HG03175 (cell line): ENCODE measurements around the gene ZNF280A.
A peak's percentile ranks its signal among the peaks of the same experiment; 100 is the strongest.
"Not testable (repeated sequence)": the region's sequence is repeated elsewhere in the genome, so short reads cannot be mapped to it uniquely, and the experiment has no call there.

ENCODE experiments used
- ATAC-seq: cut with Tn5 transposase; IDR thresholded peaks from one replicate; pipeline ENCODE4 v1.9.1; 2021; ENCODE audit warnings: mild to moderate bottlenecking, moderate library complexity; ENCODE audit not compliant: unreplicated experiment

Gene ZNF280A

DNA sequence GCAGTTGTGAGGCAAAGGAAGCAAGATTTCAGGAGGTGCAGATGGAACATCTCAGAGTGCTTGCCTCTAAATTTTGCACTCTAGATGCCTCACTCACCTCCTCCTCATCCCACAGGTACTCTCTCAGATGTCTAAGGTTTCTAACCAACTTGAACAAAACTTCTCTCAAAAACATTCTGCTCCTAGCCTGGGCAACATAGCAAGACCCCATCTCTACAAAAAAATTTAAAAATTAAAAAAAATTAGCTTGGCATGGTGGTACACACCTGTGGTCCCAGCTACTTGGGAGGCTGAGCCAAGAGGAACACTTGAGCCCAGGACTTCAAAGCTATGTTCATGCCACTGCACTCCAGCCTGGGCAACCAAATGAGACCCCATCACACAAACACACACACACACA lies 4.2 kb downstream of the ZNF280A start:
- no peak for ATAC-seq

DNA sequence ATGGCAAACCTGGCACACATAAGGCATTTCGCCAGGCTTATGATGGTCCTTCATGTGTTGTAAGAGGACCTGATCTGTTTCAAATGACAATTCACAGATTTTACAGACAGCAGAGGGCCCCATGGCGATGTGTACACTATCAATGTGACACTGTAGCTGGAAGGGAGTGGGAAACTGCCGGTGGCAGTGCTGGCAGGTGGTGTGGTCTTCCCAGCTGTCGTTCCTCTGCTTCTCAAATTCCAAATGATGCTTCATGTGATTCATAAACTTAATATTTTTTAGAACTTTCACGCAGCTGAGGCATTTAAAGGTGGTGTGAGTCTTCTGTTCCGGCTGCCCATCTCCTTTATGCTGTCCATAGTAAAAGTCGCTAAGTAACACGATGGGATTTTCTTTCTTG lies 5.6 kb downstream of the ZNF280A start:
- ATAC-seq: not testable (repeated sequence)

GRCh38 chr22:22513619-22514018 lies 6.5 kb downstream of the ZNF280A start:
- ATAC-seq: no peak

- ATAC-seq: no peak
Measured at GRCh38 chr22:22512951-22513350, 7.1 kb downstream of the ZNF280A start.

- ATAC-seq: not testable (repeated sequence)
Measured at GRCh38 chr22:22510833-22511232, 9.2 kb downstream of the ZNF280A start.

DNA sequence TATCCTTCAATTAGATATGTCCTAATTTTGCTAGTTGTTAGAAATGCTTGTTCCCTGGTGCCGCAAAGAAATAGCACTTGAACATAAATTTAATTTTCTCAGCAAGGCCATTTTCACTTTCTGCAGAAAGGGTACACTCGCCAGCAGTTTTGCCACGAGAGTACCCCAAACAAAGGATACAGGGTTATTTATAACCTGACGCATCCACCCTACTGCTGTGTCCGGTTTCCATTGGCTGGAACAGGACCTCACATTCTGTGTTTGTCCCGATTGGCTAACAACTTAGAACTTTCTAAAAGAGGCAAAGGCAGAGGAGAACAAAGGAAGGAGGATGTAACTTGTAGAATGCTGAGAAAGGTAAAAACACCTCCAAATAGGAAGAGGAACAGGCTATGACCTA lies 10.2 kb downstream of the ZNF280A start:
- ATAC-seq: not testable (repeated sequence)

GRCh38 chr22:22508274-22509176 lies 11.5 kb downstream of the ZNF280A start, which contains the start of gene ZNF280B:
Gene ZNF280B, minus strand, starts transcription at chr22:22508742. Its CDS starts 19,344 bp downstream, at chr22:22489398.
- peak; percentile 92 for ATAC-seq

DNA sequence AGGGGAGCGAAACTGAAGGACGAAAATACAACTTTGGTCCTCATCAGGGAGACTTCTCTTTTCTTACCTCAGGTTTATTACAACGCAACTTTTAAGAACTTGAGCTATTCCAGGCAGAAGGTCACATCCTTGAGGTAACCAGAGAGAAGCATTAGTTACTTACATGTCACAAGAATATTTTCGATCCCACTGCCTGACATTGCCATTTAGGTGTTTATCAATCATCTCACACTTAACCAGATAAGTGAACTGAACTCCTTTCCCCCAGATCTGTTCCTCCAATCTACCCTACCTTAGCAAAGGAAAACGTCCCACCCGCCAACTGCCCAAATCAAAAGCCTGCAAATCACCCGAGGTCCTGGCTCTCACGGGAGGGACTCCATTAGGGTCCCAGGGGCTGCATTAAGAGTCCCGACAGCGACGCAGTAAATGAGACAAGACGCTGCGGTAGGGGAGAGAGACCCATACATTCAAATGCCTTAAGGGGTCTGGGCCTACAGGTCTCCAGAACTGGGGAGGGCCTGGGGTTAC lies 12.3 kb downstream of the ZNF280A start:
- no peak for ATAC-seq

DNA sequence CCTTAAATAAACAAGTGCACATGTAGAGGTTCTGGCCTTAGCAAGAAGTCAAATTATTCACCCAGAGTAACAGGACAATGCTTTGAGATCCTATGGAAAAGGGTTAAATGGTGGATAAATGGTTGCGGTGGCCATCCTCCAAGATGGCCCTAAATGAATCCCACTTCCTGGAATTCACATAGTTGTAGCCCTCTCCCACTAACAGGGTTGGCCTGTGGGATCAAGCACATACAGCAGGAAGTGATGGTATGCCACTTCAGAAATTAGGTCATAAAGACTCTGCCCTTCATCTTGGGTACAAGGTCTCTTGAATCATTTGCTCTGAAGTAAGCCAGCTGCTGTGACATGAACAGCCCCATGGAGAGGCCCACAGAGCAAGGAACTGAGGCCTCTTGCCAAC lies 13.3 kb downstream of the ZNF280A start:
- ATAC-seq: no peak

DNA sequence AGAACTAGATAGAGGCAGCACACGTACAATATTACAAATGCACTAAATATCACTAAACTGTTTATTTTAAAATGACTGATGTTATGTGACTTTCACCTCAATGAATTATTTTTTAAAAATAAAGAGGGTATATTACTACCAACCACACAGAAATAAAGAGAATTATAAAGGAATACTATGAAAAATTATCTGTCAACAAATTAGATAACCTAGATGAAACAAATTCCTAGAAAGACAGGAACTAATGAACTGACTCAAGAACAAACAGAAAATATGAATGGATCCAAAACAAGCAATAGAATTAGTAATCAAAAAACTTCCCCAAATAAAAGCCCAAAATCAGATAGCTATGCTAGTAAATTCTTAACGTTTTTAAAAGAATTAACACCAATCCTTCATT lies 21.8 kb downstream of the ZNF280A start:
- ATAC-seq: no peak

DNA sequence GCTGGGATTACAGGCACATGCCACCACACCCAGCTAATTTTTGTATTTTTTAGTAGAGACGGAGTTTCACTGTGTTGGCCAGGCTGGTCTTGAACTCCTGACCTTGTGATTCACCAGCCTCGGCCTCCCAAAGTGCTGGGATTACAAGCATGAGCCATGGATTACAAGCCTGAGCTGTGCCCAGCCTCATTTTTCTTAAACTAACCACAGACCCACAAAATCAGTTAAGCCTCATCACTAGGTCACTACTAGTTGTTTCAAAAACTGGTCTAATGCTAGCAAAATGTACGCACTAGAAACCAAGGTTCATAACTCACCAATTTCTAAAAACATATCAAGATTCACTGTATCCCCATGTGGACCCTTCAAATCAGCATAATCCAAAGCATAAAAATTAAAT lies 28.5 kb downstream of the ZNF280A start:
- ATAC-seq: not testable (repeated sequence)

DNA sequence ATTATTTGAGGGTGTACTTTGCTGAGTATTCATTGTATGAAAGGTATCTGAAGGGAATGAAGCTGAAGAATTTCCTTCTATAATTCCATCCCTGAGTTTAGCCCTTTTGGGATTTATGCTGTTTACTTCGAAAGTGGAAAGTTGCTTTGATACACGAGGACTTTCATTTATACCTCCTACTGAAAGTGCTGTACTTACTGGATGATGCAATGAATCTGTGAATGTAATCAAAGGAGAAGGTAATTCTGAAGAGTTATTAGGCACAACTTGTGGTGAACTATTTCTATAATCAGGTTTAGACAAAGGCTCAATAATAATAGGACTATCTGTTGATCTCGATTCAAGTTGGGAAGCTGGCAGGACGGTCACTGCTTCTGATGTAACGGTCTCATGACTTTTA lies 31.3 kb downstream of the ZNF280A start:
- no peak for ATAC-seq

GRCh38 chr22:22487869-22488597 lies 32.0 kb downstream of the ZNF280A start:
- ATAC-seq: no peak

GRCh38 chr22:22487059-22487458 lies 33.0 kb downstream of the ZNF280A start:
- ATAC-seq: no peak

DNA sequence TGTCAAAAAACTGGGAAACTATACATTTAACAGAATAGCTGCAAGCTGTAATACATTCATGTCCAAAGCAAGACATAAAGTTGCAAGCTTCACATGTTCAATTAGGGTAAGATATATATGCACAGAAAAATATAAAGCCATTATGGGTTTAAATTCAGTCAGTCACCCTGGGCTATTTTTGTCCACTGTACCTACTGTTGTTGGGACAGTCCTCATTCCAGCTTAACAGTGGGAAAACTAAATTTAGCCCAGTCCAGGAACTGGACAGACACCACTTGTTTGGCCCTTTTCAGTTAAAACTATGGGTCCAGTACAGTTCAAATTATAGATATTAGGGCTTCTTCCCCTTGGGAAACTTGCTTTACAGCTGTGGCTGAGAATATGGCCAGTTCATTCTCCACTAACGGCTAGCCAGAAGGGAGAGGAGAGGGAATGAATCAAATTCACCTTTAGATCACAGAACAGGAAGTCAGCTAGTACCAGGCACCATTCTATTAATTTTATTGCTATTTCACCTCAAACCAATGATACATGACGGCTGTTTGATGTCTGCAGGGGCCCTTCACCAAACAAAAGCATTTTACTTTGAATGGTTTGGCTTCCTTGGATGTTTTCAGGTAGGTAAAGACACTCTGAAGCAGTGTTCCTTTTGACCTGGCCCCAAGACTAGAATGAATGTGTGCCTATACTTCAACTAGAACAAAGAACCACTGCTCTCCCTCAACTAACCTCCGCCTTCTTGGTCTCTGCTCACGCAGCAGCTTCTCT lies 33.8 kb downstream of the ZNF280A start:
- ATAC-seq: no peak

DNA sequence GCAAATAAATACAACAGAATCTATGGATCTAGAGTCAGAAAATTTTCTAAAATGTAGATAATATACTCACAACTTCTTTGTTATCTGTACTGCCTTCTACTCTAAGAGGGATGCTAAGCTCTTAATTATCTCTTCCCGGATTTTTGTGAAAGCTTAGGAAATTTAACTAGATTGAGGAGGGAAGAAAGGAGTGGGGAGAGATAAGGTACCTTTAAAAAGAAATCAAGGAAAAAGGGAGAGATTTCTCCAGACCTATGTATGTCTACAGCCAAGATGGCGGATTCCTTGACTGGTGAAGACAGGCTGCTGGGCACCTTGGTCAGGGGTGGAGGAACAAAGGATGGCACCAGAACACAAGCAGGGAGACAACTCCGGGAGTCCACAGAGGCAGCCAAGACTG lies 34.5 kb downstream of the ZNF280A start:
- ATAC-seq: no peak

DNA sequence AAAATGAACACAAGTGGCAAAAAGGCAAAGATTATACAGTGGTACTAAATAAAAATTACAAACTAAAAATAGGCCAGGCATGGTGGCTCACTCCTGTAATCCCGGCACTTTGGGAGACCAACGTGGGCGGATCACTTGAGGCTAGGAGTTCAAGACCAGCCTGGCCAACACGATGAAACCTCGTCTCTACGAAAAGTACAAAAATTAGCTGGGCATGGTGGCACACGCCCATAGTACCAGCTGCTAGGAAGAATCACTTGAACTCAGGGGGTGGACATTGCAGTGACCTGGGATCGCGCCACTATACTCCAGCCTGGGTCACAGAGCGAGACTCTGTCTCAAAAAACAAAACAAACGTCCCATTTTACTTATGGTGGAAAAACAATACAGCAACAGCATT lies 36.0 kb downstream of the ZNF280A start:
- no peak for ATAC-seq

DNA sequence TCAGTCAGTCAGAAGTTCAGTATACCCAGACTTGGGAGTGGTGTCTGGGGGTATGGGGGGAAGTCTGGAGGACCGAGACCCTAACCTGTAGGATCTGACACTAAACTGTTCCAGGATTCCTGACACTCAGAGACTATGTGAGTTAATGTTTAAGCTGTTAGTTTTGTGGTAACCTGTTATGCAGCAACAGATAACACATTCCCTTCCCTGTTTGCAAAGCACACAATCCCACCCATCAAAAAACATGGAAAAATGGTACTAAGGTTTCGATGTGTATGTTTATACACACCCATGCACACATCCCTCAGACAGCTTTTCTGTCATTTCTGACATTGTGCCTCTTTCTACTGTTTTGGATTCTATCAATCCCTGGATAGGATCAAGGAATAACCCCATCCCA lies 39.1 kb downstream of the ZNF280A start:
- no peak for ATAC-seq

DNA sequence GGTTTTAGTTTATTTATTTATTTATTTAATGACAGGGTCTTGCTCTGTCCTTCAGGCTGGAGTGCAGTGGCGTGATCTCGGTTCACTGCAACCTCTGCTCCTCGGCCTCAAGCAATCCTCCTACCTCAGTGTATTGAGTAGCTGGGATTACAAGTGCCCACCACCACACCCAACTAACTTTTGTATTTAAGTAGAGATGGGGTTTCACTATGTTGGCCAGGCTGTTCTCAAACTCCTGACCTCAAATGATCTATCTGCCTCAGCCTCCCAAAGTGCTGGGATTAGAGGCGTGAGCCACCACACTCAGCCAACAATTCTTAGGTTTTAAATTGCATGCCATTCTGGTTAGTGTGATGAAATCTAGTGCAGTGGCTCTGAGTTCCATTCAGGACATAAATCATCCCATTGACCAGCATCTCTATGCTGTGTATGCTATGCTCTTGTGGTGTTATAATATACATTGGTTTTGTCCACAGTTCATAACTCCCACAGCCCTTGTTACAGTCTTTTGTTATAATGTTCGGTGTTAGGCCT lies 40.0 kb downstream of the ZNF280A start:
- no peak for ATAC-seq

- ATAC-seq: no peak
Measured at GRCh38 chr22:22479116-22479515, 41.0 kb downstream of the ZNF280A start.

DNA sequence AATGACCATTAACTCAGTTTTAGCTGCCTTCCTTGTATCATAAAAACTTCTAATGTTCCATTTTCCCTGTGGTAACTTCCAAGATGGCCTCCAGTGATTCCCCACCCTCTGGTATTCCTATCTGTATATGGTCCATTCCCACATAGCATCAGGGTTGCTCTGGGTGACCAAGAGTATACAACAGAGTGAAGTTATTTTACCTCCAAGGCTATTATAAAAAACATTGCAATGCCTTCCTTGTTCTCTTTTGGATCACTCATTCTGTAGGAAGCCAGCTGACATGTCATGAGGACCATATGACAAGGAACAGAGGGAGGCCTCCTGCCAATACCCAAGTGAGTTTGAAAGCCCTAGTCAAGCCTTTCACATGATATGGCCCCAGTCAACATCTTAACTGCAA lies 41.6 kb downstream of the ZNF280A start:
- ATAC-seq: no peak
